Memory B cell (primary cell): ENCODE measurements around the gene RTN1.

Experiments used
- ATAC-seq: fragments of 150-1000 bp; cut with Tn5 transposase; 2 replicates; pipeline ENCODE4 v1.10.0; 2021; ENCODE audit warnings: low read depth, mild to moderate bottlenecking, moderate library complexity
- DNase-seq, 2 donors: peaks; one replicate each; pipeline ENCODE4 v3.0.0; 2022; ENCODE audit warnings: low spot score in 2 of 2
- H3K27ac Mint-ChIP-seq: one replicate; pipeline ENCODE4 v1.8.0; 2022; ENCODE audit warnings: mild to moderate bottlenecking, moderate library complexity, mixed read lengths
- H3K27me3 Mint-ChIP-seq: one replicate; pipeline ENCODE4 v1.8.0; 2022; ENCODE audit warnings: mixed read lengths
- H3K36me3 Mint-ChIP-seq: one replicate; pipeline ENCODE4 v1.8.0; 2022; ENCODE audit warnings: mild to moderate bottlenecking, mixed read lengths
- H3K4me1 Mint-ChIP-seq: one replicate; pipeline ENCODE4 v1.8.0; 2022; ENCODE audit warnings: mixed read lengths
- H3K4me3 Mint-ChIP-seq: one replicate; pipeline ENCODE4 v1.8.0; 2022; ENCODE audit warnings: mild to moderate bottlenecking, moderate library complexity, mixed read lengths
- H3K9me3 Mint-ChIP-seq: one replicate; pipeline ENCODE4 v1.8.0; 2022; ENCODE audit warnings: mixed read lengths

RTN1 gene

DNA sequence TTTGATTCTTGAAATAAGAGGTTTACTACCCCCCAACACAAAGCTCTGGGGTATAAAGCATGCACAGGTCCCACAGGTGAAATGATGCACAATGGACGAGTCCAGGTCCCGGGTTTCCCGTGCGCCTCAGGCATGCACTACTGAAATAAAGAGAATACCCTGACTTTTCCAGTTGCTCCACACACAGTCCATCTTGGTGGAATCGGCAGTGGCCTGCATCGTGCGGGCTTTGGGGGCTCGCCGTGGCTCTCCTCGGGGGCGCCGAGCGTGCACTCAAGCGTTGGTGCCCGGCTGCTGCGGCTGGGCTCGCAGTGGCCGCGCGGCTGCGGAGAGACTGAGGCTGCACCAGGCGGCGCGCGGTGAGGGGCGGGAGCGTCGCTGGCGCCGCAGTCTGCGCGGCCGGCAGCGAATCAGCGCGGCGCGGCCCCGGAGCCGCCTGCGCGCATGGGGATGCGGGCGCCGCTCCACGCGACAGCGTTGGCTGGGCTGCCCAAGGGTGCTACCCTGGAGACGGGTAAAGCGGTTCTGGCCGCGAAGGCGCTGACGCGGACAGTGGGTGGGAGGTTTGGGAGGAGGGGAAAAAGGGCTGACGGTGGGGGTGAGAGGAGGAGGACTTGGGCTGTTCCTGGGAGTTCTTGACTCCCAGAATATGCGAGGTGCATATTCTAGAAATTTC is 240.2 kb downstream of the RTN1 start:
- H3K36me3 Mint-ChIP-seq, result no peaks in the 10 kb centered on the region
- H3K4me1 Mint-ChIP-seq, result peaks cover 2% of the 10 kb centered on the region
- no peaks in the 10 kb centered on the region for H3K9me3 Mint-ChIP-seq
- DNase-seq, result no peak
- no peak for ATAC-seq
- peaks cover 21% of the 10 kb centered on the region for H3K27me3 Mint-ChIP-seq
- H3K27ac Mint-ChIP-seq, result no peak overlapping the region
- peak overlapping the region; percentile 21 for H3K4me3 Mint-ChIP-seq

DNA sequence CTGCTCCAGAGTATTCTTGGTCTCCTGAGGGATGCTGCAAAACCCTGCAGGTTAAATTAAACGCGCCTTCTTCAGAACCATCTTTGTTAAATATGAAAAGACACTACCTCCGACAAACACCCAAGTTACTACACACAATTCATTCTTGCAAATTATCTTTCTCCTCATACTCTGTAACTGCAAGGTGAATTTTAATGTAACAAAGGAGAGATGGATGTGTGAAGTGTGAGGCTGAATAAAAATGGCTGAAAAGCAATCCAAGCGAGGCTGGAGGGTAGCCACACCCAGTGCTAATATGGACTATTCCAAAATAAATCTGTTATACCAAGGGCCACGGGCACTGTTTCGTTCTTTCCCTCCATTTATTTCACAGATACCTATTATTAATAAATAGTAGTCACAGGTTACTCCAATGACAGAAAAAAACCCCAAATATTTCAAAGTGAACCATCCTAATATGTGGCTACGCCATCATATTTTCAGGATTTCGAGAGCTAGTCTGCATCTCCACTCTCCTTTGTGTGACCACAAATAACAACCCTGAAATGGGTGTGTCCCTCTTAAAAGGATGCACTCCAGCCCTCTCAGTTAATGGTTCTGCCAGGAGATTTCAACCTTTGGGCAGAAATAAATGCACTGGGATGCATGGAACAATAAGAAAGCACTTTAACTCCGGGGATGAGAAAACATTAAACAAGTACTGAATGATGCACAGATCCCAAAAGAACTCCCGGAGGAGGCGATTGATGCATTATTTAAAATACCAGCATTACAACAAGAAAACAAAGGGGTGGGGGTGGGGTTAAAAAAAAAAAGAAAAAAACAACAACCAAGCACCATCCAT is 240.9 kb downstream of the RTN1 start:
- no peak overlapping the region for H3K4me3 Mint-ChIP-seq
- H3K27me3 Mint-ChIP-seq, result peaks cover 21% of the 10 kb centered on the region
- ATAC-seq, result no peak
- H3K36me3 Mint-ChIP-seq, result no peaks in the 10 kb centered on the region
- peaks cover 2% of the 10 kb centered on the region for H3K4me1 Mint-ChIP-seq
- no peaks in the 10 kb centered on the region for H3K9me3 Mint-ChIP-seq
- DNase-seq, result no peak
- no peak overlapping the region for H3K27ac Mint-ChIP-seq

DNA sequence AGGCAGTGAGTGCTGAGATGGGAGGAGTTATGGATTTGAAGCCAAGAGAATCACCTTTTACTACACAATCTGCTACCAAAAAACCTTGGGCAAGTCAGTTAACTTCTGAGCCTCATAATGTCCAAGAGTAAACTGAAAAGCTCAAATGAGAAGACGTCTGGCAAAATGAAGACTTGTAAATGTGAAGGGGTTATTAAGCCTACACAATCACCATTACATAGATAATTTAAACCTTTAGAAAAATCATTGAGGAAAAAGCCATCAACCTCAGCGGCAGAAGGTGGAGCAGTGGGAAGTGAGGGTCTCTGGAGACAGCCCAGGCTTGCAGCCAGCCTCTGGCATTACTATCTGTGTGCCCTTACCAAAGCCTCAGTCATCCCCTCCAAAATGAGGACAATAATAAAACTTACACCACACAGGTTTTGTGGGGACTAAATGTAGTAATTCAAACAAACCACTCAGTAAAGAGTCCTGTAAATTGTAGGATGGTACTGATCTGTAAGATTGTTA is 243.5 kb downstream of the RTN1 start:
- ATAC-seq (no peak), DNase-seq (no peak)
- H3K4me3 Mint-ChIP-seq, result no peak overlapping the region
- no peaks in the 10 kb centered on the region for H3K36me3 Mint-ChIP-seq
- H3K27ac Mint-ChIP-seq, result no peak overlapping the region
- H3K9me3 Mint-ChIP-seq, result no peaks in the 10 kb centered on the region
- H3K27me3 Mint-ChIP-seq, result peaks cover 19% of the 10 kb centered on the region
- H3K4me1 Mint-ChIP-seq, result peaks cover 2% of the 10 kb centered on the region

- Mint-ChIP-seq H3K27me3 (peaks cover 13% of the 10 kb centered on the region), H3K27ac (no peak overlapping the region), H3K4me3 (no peak overlapping the region), H3K36me3 (no peaks in the 10 kb centered on the region), H3K4me1 (no peaks in the 10 kb centered on the region), H3K9me3 (peaks cover 1% of the 10 kb centered on the region)
- DNase-seq, result no peak
- ATAC-seq, result no peak
These were observed 247.9 kb downstream of the RTN1 start for GRCh38 chr14:59622631-59623030.

DNA sequence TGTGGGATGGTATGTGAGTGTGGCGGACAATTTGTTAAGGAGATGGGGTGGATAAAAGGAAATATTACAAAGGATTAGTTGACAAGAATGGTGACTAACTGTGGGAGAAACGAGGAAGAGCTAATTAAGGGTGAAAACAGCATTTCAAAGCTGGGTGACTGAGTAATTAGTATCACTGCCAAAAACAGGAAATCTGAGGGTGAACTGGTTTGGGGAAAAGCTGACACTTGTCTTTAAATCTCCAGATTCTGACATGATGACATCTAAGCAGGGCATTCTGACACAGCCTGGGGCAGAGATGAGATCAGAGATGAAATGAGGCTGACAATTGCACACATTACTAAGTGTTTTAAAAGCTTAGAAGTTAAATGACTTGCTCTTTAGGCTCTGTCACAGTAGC is 251.5 kb downstream of the RTN1 start:
- Mint-ChIP-seq H3K36me3 (no peaks in the 10 kb centered on the region), H3K27ac (no peak overlapping the region), H3K4me1 (no peaks in the 10 kb centered on the region), H3K9me3 (peaks cover 1% of the 10 kb centered on the region), H3K4me3 (no peak overlapping the region), H3K27me3 (peaks cover 10% of the 10 kb centered on the region)
- ATAC-seq (no peak), DNase-seq (no peak)

DNA sequence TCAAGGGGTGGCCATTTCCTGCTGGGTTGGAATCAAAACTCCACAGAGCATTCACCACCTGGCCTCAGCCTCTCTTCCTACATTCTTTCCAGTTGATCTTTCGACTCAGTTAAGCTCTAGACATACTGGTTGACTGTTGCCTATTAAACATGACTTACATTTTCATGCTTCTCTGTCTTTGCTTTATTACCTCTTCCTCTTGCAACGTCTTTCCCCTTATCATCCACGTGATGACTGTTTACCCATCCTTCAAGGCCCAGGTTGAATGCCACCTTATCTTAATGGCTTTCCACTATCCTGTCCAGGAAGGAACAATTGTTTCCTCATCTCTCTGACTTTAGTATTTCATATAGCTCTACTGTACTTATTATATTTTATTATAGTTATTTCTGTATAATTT is 269.5 kb downstream of the RTN1 start:
- Mint-ChIP-seq H3K9me3 (no peaks in the 10 kb centered on the region), H3K27ac (no peak overlapping the region), H3K4me3 (no peak overlapping the region), H3K4me1 (no peaks in the 10 kb centered on the region), H3K27me3 (peaks cover 9% of the 10 kb centered on the region), H3K36me3 (no peaks in the 10 kb centered on the region)
- no peak for DNase-seq
- no peak for ATAC-seq

GRCh38 chr14:59600211-59600945 is 270.2 kb downstream of the RTN1 start:
- Mint-ChIP-seq H3K4me3 (no peak overlapping the region), H3K9me3 (no peaks in the 10 kb centered on the region), H3K27ac (no peak overlapping the region), H3K4me1 (no peaks in the 10 kb centered on the region), H3K36me3 (no peaks in the 10 kb centered on the region), H3K27me3 (peaks cover 9% of the 10 kb centered on the region)
- ATAC-seq (no peak), DNase-seq (no peak)

DNA sequence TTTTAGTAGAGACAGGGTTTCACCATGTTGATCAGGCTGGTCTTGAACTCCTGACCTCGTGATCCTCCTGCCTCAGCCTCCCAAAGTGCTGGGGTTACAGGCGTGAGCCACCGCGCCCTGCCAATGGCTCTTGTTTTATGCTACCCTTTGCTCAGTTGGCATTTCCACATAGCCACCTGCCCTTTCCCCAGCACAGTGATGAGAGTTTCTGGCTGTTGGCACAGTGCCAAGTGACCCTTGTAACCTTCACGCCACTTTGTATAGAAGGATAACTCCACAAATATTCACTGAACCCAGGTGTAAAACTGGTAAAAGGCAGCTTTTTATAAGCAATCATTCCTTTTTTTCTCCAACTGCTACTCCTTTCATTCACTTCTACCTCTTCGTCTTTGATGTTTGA is 275.5 kb downstream of the RTN1 start:
- peaks cover 2% of the 10 kb centered on the region for H3K9me3 Mint-ChIP-seq
- no peaks in the 10 kb centered on the region for H3K4me1 Mint-ChIP-seq
- no peak for ATAC-seq
- no peak overlapping the region for H3K4me3 Mint-ChIP-seq
- H3K27me3 Mint-ChIP-seq, result peaks cover 10% of the 10 kb centered on the region
- DNase-seq, result no peak
- no peaks in the 10 kb centered on the region for H3K36me3 Mint-ChIP-seq
- H3K27ac Mint-ChIP-seq, result no peak overlapping the region

- no peak overlapping the region for H3K4me3 Mint-ChIP-seq
- no peak overlapping the region for H3K27ac Mint-ChIP-seq
- H3K4me1 Mint-ChIP-seq, result peaks cover 2% of the 10 kb centered on the region
- no peaks in the 10 kb centered on the region for H3K36me3 Mint-ChIP-seq
- peaks cover 3% of the 10 kb centered on the region for H3K27me3 Mint-ChIP-seq
- H3K9me3 Mint-ChIP-seq, result peaks cover 2% of the 10 kb centered on the region
- DNase-seq (no peak), ATAC-seq (no peak)
These were observed 278.8 kb downstream of the RTN1 start for GRCh38 chr14:59591641-59592370.

- DNase-seq (no peak), ATAC-seq (no peak)
- Mint-ChIP-seq H3K36me3 (no peaks in the 10 kb centered on the region), H3K4me3 (no peak overlapping the region), H3K9me3 (peaks cover 2% of the 10 kb centered on the region), H3K27ac (no peak overlapping the region), H3K27me3 (no peaks in the 10 kb centered on the region), H3K4me1 (peaks cover 5% of the 10 kb centered on the region)
These were observed 282.5 kb downstream of the RTN1 start for GRCh38 chr14:59588101-59588500.

- DNase-seq (no peak), ATAC-seq (no peak)
- Mint-ChIP-seq H3K27ac (no peak overlapping the region), H3K36me3 (no peaks in the 10 kb centered on the region), H3K4me3 (peak overlapping the region; percentile 67), H3K27me3 (no peaks in the 10 kb centered on the region), H3K4me1 (peaks cover 5% of the 10 kb centered on the region), H3K9me3 (no peaks in the 10 kb centered on the region)
These were observed 284.6 kb downstream of the RTN1 start for GRCh38 chr14:59585891-59586554.

- DNase-seq (no peak), ATAC-seq (no peak)
- Mint-ChIP-seq H3K4me1 (peaks cover 5% of the 10 kb centered on the region), H3K27ac (no peak overlapping the region), H3K27me3 (peaks cover 2% of the 10 kb centered on the region), H3K9me3 (no peaks in the 10 kb centered on the region), H3K36me3 (no peaks in the 10 kb centered on the region), H3K4me3 (no peak overlapping the region)
These were observed 286.8 kb downstream of the RTN1 start for GRCh38 chr14:59583755-59584154.

DNA sequence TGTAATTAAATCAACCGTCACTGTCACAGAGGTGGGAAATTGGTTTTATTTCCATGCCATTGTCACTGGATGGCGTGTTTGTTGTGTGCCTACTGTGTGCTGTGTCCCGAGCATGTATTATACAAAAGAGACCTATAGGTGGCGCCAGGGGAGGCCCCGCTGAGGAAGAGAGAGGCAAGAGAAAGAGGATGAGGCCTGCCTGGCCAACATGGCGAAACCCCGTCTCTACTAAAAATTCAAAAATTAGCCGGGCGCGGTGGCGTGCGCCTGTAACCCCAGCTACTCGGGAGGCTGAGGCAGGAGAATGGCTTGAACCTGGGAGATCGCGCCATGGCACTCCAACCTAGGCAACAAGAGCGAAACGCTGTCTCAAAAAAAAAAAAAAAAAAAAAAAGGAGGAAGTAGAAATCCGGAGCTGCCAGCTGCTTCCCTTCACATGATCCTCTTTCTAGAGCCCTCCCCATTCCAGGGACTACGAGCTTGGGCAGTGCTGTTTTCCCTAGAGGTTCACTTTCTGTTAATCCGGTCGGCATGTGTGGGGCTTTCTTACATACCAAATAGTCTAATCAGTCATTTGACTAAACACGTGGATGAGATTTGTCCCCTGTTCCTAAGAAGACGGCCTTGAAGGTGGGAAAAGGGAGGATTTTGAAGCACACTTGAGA is 287.6 kb downstream of the RTN1 start:
- Mint-ChIP-seq H3K36me3 (no peaks in the 10 kb centered on the region), H3K4me3 (no peak overlapping the region), H3K9me3 (no peaks in the 10 kb centered on the region), H3K4me1 (peaks cover 3% of the 10 kb centered on the region), H3K27me3 (peaks cover 4% of the 10 kb centered on the region), H3K27ac (no peak overlapping the region)
- DNase-seq, result no peak
- ATAC-seq, result peak; percentile 38
